GM18508 (cell line): ENCODE measurements around the gene FRMPD3.
"Not testable (repeated sequence)": the region's sequence is repeated elsewhere in the genome, so short reads cannot be mapped to it uniquely, and the experiment has no call there.

Experiments used
- ATAC-seq: cut with Tn5 transposase; IDR thresholded peaks from one replicate; pipeline ENCODE4 v1.9.1; 2021; ENCODE audit warnings: moderate number of reproducible peaks; ENCODE audit not compliant: insufficient read depth, unreplicated experiment

FRMPD3 gene

GRCh38 chrX:107448998-107449835 is at the start of gene FRMPD3:
Gene FRMPD3, plus strand, starts transcription at chrX:107449652. Its CDS starts 76,937 bp downstream, at chrX:107526589.
- ATAC-seq: no peak

- no peak for ATAC-seq
Observed at GRCh38 chrX:107420571-107420970, 28.9 kb upstream of the FRMPD3 start.

DNA sequence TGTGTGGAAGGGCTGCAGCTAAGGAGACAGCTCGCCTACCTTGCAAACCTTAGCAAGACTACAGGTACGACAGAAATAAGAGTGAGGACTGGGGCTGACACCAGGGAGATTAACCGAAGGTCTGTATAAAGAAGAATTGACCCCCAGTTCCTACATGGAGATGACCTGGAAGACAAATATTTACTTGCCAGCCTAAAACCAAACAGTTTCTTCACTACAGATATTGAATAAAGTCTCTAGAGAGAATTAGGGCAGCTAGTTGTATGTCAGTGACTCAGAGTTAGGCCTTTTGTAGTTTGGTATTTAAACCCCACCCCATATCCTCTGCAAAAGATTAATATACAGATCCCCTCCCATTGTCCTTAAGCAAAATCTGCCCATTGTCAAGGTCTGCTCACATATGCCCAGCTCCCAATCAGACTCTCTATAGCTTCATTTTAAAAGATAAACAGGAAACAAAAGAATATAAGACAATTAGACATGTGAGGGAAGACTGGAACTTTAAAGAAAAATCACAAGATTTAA is 28.1 kb upstream of the FRMPD3 start:
- ATAC-seq: no peak

GRCh38 chrX:107429090-107429489 is 20.4 kb upstream of the FRMPD3 start:
- ATAC-seq: no peak

DNA sequence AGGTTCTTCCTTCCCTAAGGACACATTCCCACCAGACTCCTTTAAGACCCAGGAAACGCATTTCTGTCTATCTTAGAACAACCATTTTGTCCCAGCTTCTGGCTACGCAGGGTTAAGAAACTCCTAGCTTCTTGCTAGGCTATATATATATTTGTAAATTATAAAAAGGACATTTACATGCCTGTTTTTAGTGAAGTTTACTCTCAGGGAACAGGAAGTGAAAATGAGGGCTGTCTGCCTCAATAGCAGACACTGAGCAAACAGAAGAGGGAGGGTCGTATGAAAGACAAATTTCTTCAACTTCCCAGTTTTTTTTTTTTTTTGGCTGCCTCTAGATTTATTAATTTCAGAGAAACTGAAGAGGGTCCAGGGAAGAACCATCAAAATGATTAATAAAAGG is 9.3 kb upstream of the FRMPD3 start:
- no peak for ATAC-seq

DNA sequence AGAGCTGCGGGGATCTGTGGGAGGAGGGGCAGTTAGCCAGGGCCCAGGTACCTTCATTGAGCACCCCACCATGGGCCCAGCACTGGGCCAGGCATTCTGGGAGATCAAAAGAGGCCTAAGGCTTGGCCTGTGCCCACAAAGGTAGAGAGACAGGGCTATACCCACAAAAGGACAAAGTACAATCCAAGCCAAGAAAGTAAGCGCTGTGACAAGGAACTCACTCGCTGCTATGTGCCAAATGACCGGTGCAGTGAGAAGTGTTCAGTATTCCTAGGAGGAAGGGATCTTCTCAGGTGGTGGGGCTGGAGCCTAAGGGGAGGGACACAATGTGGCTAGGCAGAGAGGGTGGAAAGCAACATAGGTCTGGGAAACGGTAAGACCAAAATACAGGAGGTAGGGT is 8.8 kb upstream of the FRMPD3 start:
- ATAC-seq: no peak

- no peak for ATAC-seq
Observed at GRCh38 chrX:107442914-107443527, 6.4 kb upstream of the FRMPD3 start.

DNA sequence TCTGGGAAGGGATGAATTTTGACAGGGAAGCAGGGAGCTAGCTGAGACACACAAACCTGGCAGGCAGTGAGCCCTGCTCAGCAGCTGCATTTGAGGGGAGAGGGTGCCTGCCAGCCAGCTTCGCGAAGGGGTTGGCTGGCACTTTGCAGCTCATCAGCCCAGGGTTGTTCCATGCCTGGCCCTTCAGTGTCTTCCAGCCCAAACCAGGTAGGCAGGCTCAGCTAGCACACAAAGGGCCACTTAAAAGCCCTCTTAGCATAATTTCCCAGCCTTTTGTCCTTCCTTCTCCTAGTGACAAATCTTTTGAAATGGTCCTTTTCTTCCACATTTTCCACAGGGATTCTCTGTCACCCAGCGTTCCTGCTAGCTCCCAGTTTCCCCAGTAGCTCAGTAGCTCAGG is 4.3 kb upstream of the FRMPD3 start:
- ATAC-seq: no peak

DNA sequence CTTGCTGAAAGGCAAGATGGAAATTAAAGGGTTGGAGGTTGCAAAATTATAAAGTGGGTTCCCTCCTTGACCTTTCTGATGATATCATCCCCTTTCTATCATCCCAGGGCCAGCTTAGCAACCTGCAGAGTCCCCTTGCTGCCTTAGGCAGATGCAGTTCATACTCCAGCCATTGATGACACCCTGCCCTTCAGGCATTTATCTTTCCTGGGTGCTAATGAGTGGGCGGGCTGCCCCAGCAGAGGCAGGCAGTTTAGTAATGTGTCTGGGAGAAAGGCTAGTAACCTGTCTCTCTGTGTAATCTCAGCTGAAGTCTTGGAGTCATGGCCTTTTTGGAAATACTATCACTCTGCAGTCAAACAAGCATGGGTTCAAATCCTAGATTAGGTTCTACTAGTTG is 3.8 kb upstream of the FRMPD3 start:
- ATAC-seq: no peak

GRCh38 chrX:107447642-107448041 is 1.8 kb upstream of the FRMPD3 start:
- no peak for ATAC-seq

GRCh38 chrX:107448625-107448997 is 841 bp upstream of the FRMPD3 start:
- no peak for ATAC-seq

DNA sequence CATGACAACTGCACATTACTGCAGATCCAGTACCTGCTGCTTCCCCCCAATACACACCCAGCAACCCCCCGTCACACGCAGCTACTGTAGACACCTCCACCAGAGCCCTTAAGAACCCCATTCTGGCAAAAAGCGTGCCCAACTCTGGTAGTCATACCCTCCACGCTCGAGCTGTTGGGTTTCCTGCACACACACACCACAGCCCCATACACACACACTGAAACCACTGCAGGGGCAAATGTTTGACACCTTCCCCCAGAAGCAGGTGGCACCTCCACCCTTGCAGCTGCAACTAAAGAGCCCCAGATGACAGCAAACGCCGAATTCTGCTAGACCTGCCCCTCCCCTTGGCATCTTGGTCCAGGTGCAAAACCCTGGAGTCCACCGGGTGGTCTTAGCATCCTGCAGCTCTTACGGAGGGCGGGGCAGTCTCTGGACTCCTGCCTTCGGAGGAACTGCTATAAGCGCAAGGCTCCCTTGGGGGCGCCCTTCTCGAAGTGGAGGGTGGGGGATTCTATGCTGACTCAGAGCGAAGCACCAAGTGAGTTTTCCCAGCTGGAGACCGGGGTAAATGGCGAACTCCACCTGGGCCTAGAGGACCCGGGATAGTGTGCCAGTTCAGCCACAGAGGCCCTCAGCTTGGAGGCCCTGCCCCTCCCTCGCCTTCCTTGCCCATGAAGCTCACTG is 1.5 kb downstream of the FRMPD3 start:
- ATAC-seq: no peak

GRCh38 chrX:107451731-107452130 is 2.3 kb downstream of the FRMPD3 start:
- ATAC-seq: no peak

GRCh38 chrX:107452581-107452980 is 3.1 kb downstream of the FRMPD3 start:
- no peak for ATAC-seq

- peak; percentile 81 for ATAC-seq
Observed at GRCh38 chrX:107454302-107454701, 4.8 kb downstream of the FRMPD3 start.

DNA sequence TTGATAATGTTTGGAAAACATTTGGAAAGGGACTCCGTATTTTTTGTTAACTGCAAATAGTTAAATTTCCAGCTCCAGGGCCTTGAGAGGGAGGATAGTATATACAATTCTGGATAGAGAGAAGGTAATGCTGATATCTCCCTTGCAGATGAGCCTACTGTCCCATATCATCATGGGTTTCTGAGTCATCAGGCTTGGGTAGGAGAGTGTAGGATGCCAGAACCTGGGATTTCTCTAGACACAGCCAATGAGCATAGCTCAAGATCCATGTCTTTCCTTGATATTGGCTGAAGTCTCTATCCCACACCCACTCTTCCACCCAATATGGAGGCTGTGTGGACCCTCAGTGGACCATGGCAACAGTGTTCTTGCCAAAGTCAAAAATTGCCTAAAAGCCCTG is 7.8 kb downstream of the FRMPD3 start:
- ATAC-seq: no peak

- peak; percentile 92 for ATAC-seq
Observed at GRCh38 chrX:107465932-107466620, 16.6 kb downstream of the FRMPD3 start.

GRCh38 chrX:107467271-107467670 is 17.8 kb downstream of the FRMPD3 start:
- ATAC-seq: no peak

- no peak for ATAC-seq
Observed at GRCh38 chrX:107470198-107470597, 20.7 kb downstream of the FRMPD3 start.

DNA sequence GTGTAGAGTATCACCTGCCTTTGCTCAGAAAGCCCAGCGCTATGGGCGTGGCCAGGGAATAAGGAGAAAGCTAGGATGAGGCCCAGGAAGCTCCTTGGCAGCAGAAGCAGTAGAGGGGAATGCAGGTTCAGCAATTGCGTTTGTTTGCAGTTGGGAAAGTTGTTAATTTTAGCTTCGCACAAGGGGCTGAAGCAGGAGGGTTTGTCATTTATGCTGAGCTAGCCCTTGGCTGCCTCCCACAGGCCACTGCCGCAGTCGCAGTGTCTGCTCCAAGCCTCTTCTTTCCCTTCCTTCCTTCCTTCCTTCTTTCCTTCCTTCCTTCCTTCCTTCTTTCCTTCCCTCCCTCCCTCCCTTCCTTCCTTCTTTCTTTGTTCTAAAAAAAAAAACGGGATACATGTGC is 21.5 kb downstream of the FRMPD3 start:
- ATAC-seq: no peak

GRCh38 chrX:107471420-107471819 is 22.0 kb downstream of the FRMPD3 start:
- ATAC-seq: not testable (repeated sequence)
